ENCODE data around the gene ZNF764. TPM values are rescaled to one million over a fixed set of nuclear protein-coding genes. Genes with fewer than 3 reads are reported as not detected.
A peak's percentile ranks its signal among the peaks of the same experiment; 100 is the strongest.

The ZNF764 gene
- 3.7 TPM for total RNA-seq

DNA sequence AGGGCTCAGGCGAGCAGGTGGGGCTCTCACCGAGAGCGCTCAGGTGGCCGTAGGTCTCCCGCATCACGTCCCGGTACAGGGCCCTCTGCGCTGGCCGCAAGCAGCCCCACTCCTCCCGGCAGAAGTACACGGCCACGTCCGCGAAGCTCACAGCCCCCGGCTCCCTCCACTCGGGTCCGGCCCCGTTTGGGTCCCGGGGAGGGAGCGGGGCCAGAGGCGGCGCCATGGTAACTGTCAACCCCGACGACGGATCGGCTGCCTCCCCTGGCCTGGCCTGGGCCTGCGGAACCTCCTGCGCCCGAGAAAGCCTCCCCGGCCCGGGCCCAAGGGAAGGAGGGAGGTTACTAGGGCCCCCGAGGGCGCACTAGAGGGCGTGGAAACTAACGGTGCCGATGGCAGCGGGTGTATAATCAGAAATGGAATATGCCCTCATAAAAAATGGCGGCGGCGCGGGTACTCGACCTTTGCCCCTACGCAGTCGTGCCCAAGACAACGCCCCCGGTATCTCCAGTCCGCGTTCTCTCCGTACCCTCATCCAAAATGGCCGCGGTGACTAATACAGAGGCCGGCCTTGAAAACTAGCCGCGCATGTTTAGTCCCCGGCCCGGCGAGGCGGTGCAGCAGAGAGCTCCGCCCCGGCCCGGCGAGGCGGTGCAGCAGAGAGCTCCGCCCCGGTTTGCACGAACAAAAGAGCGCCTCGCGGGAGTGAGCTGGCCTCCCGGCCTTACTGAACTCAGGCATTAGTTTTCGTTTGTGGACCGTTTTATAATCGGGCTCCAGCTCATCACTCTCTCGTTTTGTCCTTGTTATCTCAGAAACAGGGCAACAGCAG, at the start of gene ZNF764:
Gene ZNF764 (minus strand): TSS at position 418 of the 832 bp plus-strand sequence. CDS start 192 bp downstream, at position 226.
- Histone ChIP-seq H3K4me1 (ENCODE audit: control insufficient read depth in 3 of 3, insufficient read depth in 3 of 3, low read length in 3 of 3) (peaks cover 23 to 32% (median 23%) of the 10 kb centered on the region in 3 donors), H3K9ac (ENCODE audit: low read depth in 1 of 3, low read length in 3 of 3) (peak within 1 kb of the TSS; percentile 89 to 95 (median 94)), H3K4me3 (ENCODE audit: low read length in 3 of 3) (peak within 1 kb of the TSS; percentile 80 to 88 (median 86))

DNA sequence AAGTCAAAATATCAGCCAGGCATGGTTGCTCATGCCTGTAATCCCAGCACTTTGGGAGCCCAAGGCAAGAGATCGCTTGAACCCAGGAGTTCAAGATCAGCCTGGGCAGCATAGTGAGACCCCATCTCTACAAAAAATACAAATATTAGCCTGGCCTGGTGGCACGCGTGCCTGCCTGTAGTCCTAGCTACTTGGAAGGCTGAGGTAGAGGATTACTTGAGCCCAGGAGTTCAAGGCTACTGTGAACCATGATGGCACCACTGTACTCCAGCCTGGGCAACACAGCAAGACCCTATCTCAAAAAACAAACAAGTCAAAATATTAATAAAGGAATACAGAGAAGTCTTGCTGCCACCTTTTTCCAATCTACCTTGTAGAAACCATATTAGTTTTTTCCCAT, 47.8 kb upstream of the ZNF764 start:
- H3K27me3 ChIP-seq (ENCODE audit: control insufficient read depth in 3 of 3, insufficient read depth in 3 of 3, low read length in 3 of 3), result no peaks in the 10 kb centered on the region
- no peak overlapping the region for H3K9ac ChIP-seq (ENCODE audit: low read depth in 1 of 3, low read length in 3 of 3)
- H3K36me3 ChIP-seq (ENCODE audit: control insufficient read depth in 3 of 3, insufficient read depth in 3 of 3, low read length in 3 of 3), result peaks cover 24 to 41% (median 31%) of the 10 kb centered on the region in 3 donors
- no peak overlapping the region for H3K27ac ChIP-seq (ENCODE audit: low read depth, low read length)
- H3K4me3 ChIP-seq (ENCODE audit: low read length in 3 of 3), result no peak overlapping the region
- H3K9me3 ChIP-seq (ENCODE audit: control insufficient read depth in 3 of 3, low read length in 3 of 3), result no peaks in the 10 kb centered on the region
- H3K4me1 ChIP-seq (ENCODE audit: control insufficient read depth in 3 of 3, insufficient read depth in 3 of 3, low read length in 3 of 3), result peaks cover 19 to 30% (median 23%) of the 10 kb centered on the region in 3 donors

More for the DNA sequence above, at the start of gene ZNF764:
- Histone ChIP-seq H3K27ac (ENCODE audit: low read depth, low read length) (peak within 1 kb of the TSS; percentile 97), H3K36me3 (ENCODE audit: control insufficient read depth in 3 of 3, insufficient read depth in 3 of 3, low read length in 3 of 3) (peaks cover 13 to 18% (median 13%) of the 10 kb centered on the region in 3 donors), H3K9me3 (ENCODE audit: control insufficient read depth in 3 of 3, low read length in 3 of 3) (no peaks in the 10 kb centered on the region), H3K27me3 (ENCODE audit: control insufficient read depth in 3 of 3, insufficient read depth in 3 of 3, low read length in 3 of 3) (peaks cover 0 to 2% (median 0%) of the 10 kb centered on the region in 3 donors)

DNA sequence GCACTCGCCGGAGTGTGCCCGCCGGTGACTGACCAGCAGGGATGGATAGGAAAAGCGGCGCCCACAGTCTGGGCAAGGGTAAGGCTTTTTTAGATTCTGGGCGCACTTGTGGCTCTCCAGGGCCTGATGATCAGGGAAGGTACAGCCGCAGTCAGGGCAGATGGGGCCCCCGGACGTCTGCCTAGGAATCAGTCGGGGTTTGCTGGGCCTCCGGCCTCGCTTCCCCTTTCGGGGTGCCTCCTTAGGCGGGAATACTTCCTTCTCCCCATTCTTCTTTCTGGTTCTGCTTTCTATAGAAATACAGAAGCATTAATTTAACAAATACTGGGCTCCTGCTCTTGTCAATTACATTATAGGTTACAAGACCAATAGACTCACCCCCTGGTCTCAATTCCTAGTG, 47.0 kb upstream of the ZNF764 start:
- H3K27ac ChIP-seq (ENCODE audit: low read depth, low read length), result no peak overlapping the region
- H3K4me3 ChIP-seq (ENCODE audit: low read length in 3 of 3), result no peak overlapping the region
- H3K4me1 ChIP-seq (ENCODE audit: control insufficient read depth in 3 of 3, insufficient read depth in 3 of 3, low read length in 3 of 3), result peaks cover 16 to 30% (median 20%) of the 10 kb centered on the region in 3 donors
- H3K9ac ChIP-seq (ENCODE audit: low read depth in 1 of 3, low read length in 3 of 3), result no peak overlapping the region
- no peaks in the 10 kb centered on the region for H3K27me3 ChIP-seq (ENCODE audit: control insufficient read depth in 3 of 3, insufficient read depth in 3 of 3, low read length in 3 of 3)
- H3K36me3 ChIP-seq (ENCODE audit: control insufficient read depth in 3 of 3, insufficient read depth in 3 of 3, low read length in 3 of 3), result peaks cover 24 to 41% (median 31%) of the 10 kb centered on the region in 3 donors
- H3K9me3 ChIP-seq (ENCODE audit: control insufficient read depth in 3 of 3, low read length in 3 of 3), result no peaks in the 10 kb centered on the region

DNA sequence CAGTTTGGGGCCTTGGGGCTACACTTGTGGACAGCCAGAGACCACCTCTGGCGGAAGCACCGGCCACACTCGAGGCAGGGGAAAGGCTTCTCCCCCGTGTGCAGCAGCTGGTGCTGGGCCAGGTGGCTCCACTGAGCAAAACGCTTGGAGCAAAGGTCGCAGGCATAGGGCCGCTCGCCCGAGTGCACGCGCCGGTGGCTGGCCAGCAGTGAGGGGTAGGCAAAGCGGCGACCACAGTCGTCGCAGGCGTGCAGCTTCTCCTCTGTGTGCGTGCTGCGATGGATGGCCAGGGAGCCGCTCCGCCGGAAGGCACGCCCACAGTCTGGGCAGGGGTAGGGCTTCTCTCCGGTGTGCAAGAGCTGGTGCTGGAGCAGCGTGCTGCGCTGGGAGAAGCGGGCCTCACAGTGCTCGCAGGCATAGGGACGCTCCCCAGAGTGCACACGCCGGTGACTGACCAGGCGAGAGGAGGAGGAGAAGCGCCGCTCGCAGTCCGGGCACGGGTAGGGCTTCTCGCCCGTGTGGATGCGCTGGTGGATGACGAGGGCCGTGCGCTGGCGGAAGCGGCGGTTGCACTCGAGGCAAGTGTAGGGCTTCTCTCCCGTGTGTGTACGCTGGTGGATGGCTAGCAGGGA, 46.3 kb upstream of the ZNF764 start:
- no peak overlapping the region for H3K9ac ChIP-seq (ENCODE audit: low read depth in 1 of 3, low read length in 3 of 3)
- no peaks in the 10 kb centered on the region for H3K27me3 ChIP-seq (ENCODE audit: control insufficient read depth in 3 of 3, insufficient read depth in 3 of 3, low read length in 3 of 3)
- peaks cover 13 to 27% (median 19%) of the 10 kb centered on the region in 3 donors for H3K4me1 ChIP-seq (ENCODE audit: control insufficient read depth in 3 of 3, insufficient read depth in 3 of 3, low read length in 3 of 3)
- H3K27ac ChIP-seq (ENCODE audit: low read depth, low read length), result no peak overlapping the region
- no peaks in the 10 kb centered on the region for H3K9me3 ChIP-seq (ENCODE audit: control insufficient read depth in 3 of 3, low read length in 3 of 3)
- peaks cover 24 to 41% (median 31%) of the 10 kb centered on the region in 3 donors for H3K36me3 ChIP-seq (ENCODE audit: control insufficient read depth in 3 of 3, insufficient read depth in 3 of 3, low read length in 3 of 3)
- H3K4me3 ChIP-seq (ENCODE audit: low read length in 3 of 3), result no peak overlapping the region

- Histone ChIP-seq H3K9ac (ENCODE audit: low read depth in 1 of 3, low read length in 3 of 3) (no peak overlapping the region), H3K9me3 (ENCODE audit: control insufficient read depth in 3 of 3, low read length in 3 of 3) (no peaks in the 10 kb centered on the region), H3K27me3 (ENCODE audit: control insufficient read depth in 3 of 3, insufficient read depth in 3 of 3, low read length in 3 of 3) (no peaks in the 10 kb centered on the region), H3K27ac (ENCODE audit: low read depth, low read length) (no peak overlapping the region), H3K4me1 (ENCODE audit: control insufficient read depth in 3 of 3, insufficient read depth in 3 of 3, low read length in 3 of 3) (peaks cover 8 to 23% (median 14%) of the 10 kb centered on the region in 3 donors), H3K36me3 (ENCODE audit: control insufficient read depth in 3 of 3, insufficient read depth in 3 of 3, low read length in 3 of 3) (peaks cover 24 to 41% (median 31%) of the 10 kb centered on the region in 3 donors), H3K4me3 (ENCODE audit: low read length in 3 of 3) (no peak overlapping the region)
Measured at GRCh38 chr16:30603945-30604315, 45.8 kb upstream of the ZNF764 start.

GRCh38 chr16:30602616-30603277, 44.6 kb upstream of the ZNF764 start:
- H3K27me3 ChIP-seq (ENCODE audit: control insufficient read depth in 3 of 3, insufficient read depth in 3 of 3, low read length in 3 of 3), result no peaks in the 10 kb centered on the region
- H3K9ac ChIP-seq (ENCODE audit: low read depth in 1 of 3, low read length in 3 of 3), result peak overlapping the region in 1 of 3 donors; percentile 25
- H3K9me3 ChIP-seq (ENCODE audit: control insufficient read depth in 3 of 3, low read length in 3 of 3), result no peaks in the 10 kb centered on the region
- H3K4me3 ChIP-seq (ENCODE audit: low read length in 3 of 3), result no peak overlapping the region
- H3K4me1 ChIP-seq (ENCODE audit: control insufficient read depth in 3 of 3, insufficient read depth in 3 of 3, low read length in 3 of 3), result peaks cover 6 to 20% (median 10%) of the 10 kb centered on the region in 3 donors
- peaks cover 22 to 34% (median 27%) of the 10 kb centered on the region in 3 donors for H3K36me3 ChIP-seq (ENCODE audit: control insufficient read depth in 3 of 3, insufficient read depth in 3 of 3, low read length in 3 of 3)
- H3K27ac ChIP-seq (ENCODE audit: low read depth, low read length), result no peak overlapping the region

DNA sequence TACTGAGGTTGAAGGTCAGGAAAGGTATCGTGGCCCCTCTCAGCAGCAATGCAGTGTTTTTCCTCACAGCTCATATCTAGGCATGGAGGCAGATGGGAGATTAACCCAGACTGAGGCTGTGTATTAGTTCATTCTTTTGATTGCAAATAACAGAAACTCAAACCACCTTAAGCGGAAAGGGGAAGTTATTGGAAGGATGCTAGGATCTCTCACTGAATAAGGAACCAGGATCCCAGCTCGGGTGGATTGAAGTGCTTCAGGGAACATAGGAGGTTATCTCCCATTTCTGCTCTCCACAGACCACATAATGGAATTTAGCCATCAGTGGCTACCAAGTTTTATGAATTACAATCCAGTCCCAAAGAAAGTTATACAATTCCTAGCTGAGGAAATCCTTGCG, 43.8 kb upstream of the ZNF764 start:
- no peaks in the 10 kb centered on the region for H3K27me3 ChIP-seq (ENCODE audit: control insufficient read depth in 3 of 3, insufficient read depth in 3 of 3, low read length in 3 of 3)
- peaks cover 18 to 30% (median 26%) of the 10 kb centered on the region in 3 donors for H3K36me3 ChIP-seq (ENCODE audit: control insufficient read depth in 3 of 3, insufficient read depth in 3 of 3, low read length in 3 of 3)
- H3K9ac ChIP-seq (ENCODE audit: low read depth in 1 of 3, low read length in 3 of 3), result peak overlapping the region in 1 of 3 donors; percentile 20
- no peak overlapping the region for H3K27ac ChIP-seq (ENCODE audit: low read depth, low read length)
- no peak overlapping the region for H3K4me3 ChIP-seq (ENCODE audit: low read length in 3 of 3)
- peaks cover 6 to 20% (median 10%) of the 10 kb centered on the region in 3 donors for H3K4me1 ChIP-seq (ENCODE audit: control insufficient read depth in 3 of 3, insufficient read depth in 3 of 3, low read length in 3 of 3)
- H3K9me3 ChIP-seq (ENCODE audit: control insufficient read depth in 3 of 3, low read length in 3 of 3), result no peaks in the 10 kb centered on the region

GRCh38 chr16:30600929-30601328, 42.8 kb upstream of the ZNF764 start:
- Histone ChIP-seq H3K4me3 (ENCODE audit: low read length in 3 of 3) (no peak overlapping the region), H3K9ac (ENCODE audit: low read depth in 1 of 3, low read length in 3 of 3) (no peak overlapping the region), H3K27ac (ENCODE audit: low read depth, low read length) (no peak overlapping the region), H3K4me1 (ENCODE audit: control insufficient read depth in 3 of 3, insufficient read depth in 3 of 3, low read length in 3 of 3) (peaks cover 6 to 20% (median 10%) of the 10 kb centered on the region in 3 donors), H3K36me3 (ENCODE audit: control insufficient read depth in 3 of 3, insufficient read depth in 3 of 3, low read length in 3 of 3) (peaks cover 18 to 30% (median 25%) of the 10 kb centered on the region in 3 donors), H3K27me3 (ENCODE audit: control insufficient read depth in 3 of 3, insufficient read depth in 3 of 3, low read length in 3 of 3) (no peaks in the 10 kb centered on the region), H3K9me3 (ENCODE audit: control insufficient read depth in 3 of 3, low read length in 3 of 3) (no peaks in the 10 kb centered on the region)

DNA sequence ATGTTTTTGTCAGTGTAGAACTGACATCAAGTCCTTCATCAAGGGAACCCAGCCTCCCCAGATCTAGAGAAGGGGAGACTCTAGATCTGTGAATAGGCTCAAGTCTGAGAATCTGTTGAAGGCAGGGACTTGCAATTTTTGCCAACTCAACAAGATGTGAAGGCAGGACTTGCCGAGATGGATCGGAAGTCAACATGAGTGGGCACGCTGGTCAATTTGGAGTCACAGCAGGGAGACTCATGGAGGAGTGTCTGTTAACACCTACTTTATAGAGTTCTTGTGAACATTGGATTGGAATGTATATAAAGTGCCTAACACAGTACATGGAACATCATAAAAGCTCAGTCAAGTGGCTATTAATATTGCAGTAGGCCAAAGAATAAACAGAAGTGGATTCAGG, 42.0 kb upstream of the ZNF764 start:
- H3K27me3 ChIP-seq (ENCODE audit: control insufficient read depth in 3 of 3, insufficient read depth in 3 of 3, low read length in 3 of 3), result no peaks in the 10 kb centered on the region
- H3K4me1 ChIP-seq (ENCODE audit: control insufficient read depth in 3 of 3, insufficient read depth in 3 of 3, low read length in 3 of 3), result peaks cover 6 to 20% (median 10%) of the 10 kb centered on the region in 3 donors
- no peaks in the 10 kb centered on the region for H3K9me3 ChIP-seq (ENCODE audit: control insufficient read depth in 3 of 3, low read length in 3 of 3)
- peaks cover 18 to 28% (median 24%) of the 10 kb centered on the region in 3 donors for H3K36me3 ChIP-seq (ENCODE audit: control insufficient read depth in 3 of 3, insufficient read depth in 3 of 3, low read length in 3 of 3)
- no peak overlapping the region for H3K27ac ChIP-seq (ENCODE audit: low read depth, low read length)
- no peak overlapping the region for H3K4me3 ChIP-seq (ENCODE audit: low read length in 3 of 3)
- no peak overlapping the region for H3K9ac ChIP-seq (ENCODE audit: low read depth in 1 of 3, low read length in 3 of 3)

Measured in skeletal muscle tissue (tissue), 4 donors.